Activated CD4-positive, alpha-beta memory T cell treated with anti-CD3 and anti-CD28 coated beads, Interleukin-2, amount 10 ng/mL, durations not matched to agents 7 days and 5 days (primary cell): Measurements from ENCODE around the gene CALHM2. TPM values are rescaled to one million over a fixed set of nuclear protein-coding genes. Genes with fewer than 3 reads are reported as not detected.
A peak's percentile ranks its signal among the peaks of the same experiment; 100 is the strongest.

Experiments
- CTCF ChIA-PET: fragments of 350-600 bp; sonication (Branson Sonifier 250); formaldehyde crosslinking; loops from one replicate; lab custom pipeline; 2021; ENCODE audit warnings: antibody characterized with exemption, inconsistent platforms; lab: Charles Lee
- POLR2A ChIA-PET: fragments of 350-600 bp; sonication (Branson Sonifier 250); formaldehyde crosslinking; loops from one replicate; lab custom pipeline; 2021; ENCODE audit warnings: antibody characterized with exemption; lab: Charles Lee
- DNase-seq: peaks from one replicate; pipeline ENCODE4 v3.0.0-alpha.2; 2020
- H3K27ac Mint-ChIP-seq: one replicate; pipeline ENCODE4 v1.8.0; 2021; ENCODE audit warnings: mild to moderate bottlenecking, mixed read lengths
- H3K27me3 Mint-ChIP-seq: one replicate; pipeline ENCODE4 v1.8.0; 2021; ENCODE audit warnings: mixed read lengths
- H3K36me3 Mint-ChIP-seq: one replicate; pipeline ENCODE4 v1.8.0; 2021; ENCODE audit warnings: low read depth, mixed read lengths
- H3K4me1 Mint-ChIP-seq: one replicate; pipeline ENCODE4 v1.8.0; 2021; ENCODE audit warnings: mixed read lengths
- H3K4me3 Mint-ChIP-seq: one replicate; pipeline ENCODE4 v1.8.0; 2021; ENCODE audit warnings: mild to moderate bottlenecking, mixed read lengths
- H3K9me3 Mint-ChIP-seq: one replicate; pipeline ENCODE4 v1.8.0; 2021; ENCODE audit warnings: mixed read lengths
- total RNA-seq, 2 experiments: library from RNA; stranded (reverse); gene quantifications; one replicate each; pipeline ENCODE4 v1.2.3, GENCODE V29; 2021

Gene CALHM2
- total RNA-seq, 2 experiments from 2014 or later = 135 to 138 TPM

- Mint-ChIP-seq H3K36me3 (peaks cover 15% of the 10 kb centered on the region), H3K27me3 (no peaks in the 10 kb centered on the region), H3K27ac (peak overlapping the region; percentile 51), H3K4me1 (peaks cover 70% of the 10 kb centered on the region), H3K9me3 (no peaks in the 10 kb centered on the region), H3K4me3 (no peak overlapping the region)
- POLR2A ChIA-PET = interaction anchor here (2.5 to 4.9 kb wide), 2 partner anchors 22 to 106 kb away, joined by 7 to 87 read pairs; partner anchors contain the start of genes CALHM2 and TAF5
- no peak for DNase-seq
- CTCF ChIA-PET = interaction anchor here (0.6 to 4.5 kb wide), 4 partner anchors 10 to 113 kb away, joined by 3 to 28 read pairs (median 8); partner anchors contain the start of gene CALHM2
These were observed 21.1 kb upstream of the CALHM2 start for GRCh38 chr10:103473261-103473671.

DNA sequence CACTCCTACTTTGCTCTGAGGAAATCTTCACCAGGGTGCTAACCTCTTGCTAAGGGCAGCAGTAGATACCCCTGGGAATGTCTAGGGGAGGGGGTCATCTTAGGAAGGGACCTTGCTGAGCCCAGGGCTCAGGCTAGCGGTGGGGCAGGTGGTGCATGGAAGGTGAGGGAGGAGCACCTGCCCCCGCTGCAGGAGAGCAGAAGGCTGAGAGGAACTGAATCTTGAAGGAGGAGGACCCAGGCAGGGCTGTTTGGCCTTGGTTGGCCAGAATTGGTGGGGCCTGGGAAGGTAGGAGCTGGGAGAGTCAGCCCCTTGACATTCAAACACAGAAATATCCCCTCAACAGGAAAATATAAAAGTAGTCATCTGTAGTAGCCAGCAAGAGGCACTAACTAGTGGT lies 19.8 kb upstream of the CALHM2 start:
- Mint-ChIP-seq H3K4me3 (peak overlapping the region; percentile 48), H3K27ac (peak overlapping the region; percentile 99), H3K9me3 (no peaks in the 10 kb centered on the region), H3K27me3 (no peaks in the 10 kb centered on the region), H3K4me1 (peaks cover 75% of the 10 kb centered on the region), H3K36me3 (peaks cover 17% of the 10 kb centered on the region)
- ChIA-PET CTCF (interaction anchor here (1.0 to 4.5 kb wide), 8 partner anchors 9 to 227 kb away, joined by 3 to 28 read pairs (median 4); partner anchors contain the start of gene CALHM2), POLR2A (interaction anchor here (0.8 to 4.9 kb wide), 8 partner anchors 9 to 104 kb away, joined by 3 to 87 read pairs (median 5); partner anchors contain the start of genes CALHM1, CALHM2 and TAF5)
- no peak for DNase-seq

- peak; percentile 92 for DNase-seq
- CTCF ChIA-PET = interaction anchor here (1.3 to 4.5 kb wide), 6 partner anchors 10 to 54 kb away, joined by 3 to 28 read pairs (median 7); partner anchors contain the start of gene CALHM2
- Mint-ChIP-seq H3K4me1 (peaks cover 76% of the 10 kb centered on the region), H3K9me3 (no peaks in the 10 kb centered on the region), H3K27me3 (no peaks in the 10 kb centered on the region), H3K36me3 (peaks cover 17% of the 10 kb centered on the region), H3K4me3 (peak overlapping the region; percentile 66), H3K27ac (peak overlapping the region; percentile 99)
- POLR2A ChIA-PET = interaction anchor here (0.7 to 4.9 kb wide), 8 partner anchors 8 to 103 kb away, joined by 3 to 87 read pairs (median 5); partner anchors contain the start of genes CALHM1, CALHM2 and TAF5
These were observed 18.8 kb upstream of the CALHM2 start for GRCh38 chr10:103470761-103471653.

GRCh38 chr10:103469201-103469600 lies 17.0 kb upstream of the CALHM2 start:
- H3K9me3 Mint-ChIP-seq = no peaks in the 10 kb centered on the region
- POLR2A ChIA-PET = interaction anchor here (0.9 to 4.9 kb wide), 4 partner anchors 9 to 18 kb away, joined by 3 to 87 read pairs (median 4); partner anchors contain the start of genes CALHM1 and CALHM2
- H3K27me3 Mint-ChIP-seq = peaks cover 4% of the 10 kb centered on the region
- peaks cover 17% of the 10 kb centered on the region for H3K36me3 Mint-ChIP-seq
- peaks cover 71% of the 10 kb centered on the region for H3K4me1 Mint-ChIP-seq
- H3K27ac Mint-ChIP-seq = peak overlapping the region; percentile 1
- CTCF ChIA-PET = interaction anchor here (1.0 to 4.5 kb wide), 3 partner anchors 10 to 17 kb away, joined by 3 to 28 read pairs (median 3); partner anchors contain the start of genes CALHM1 and CALHM2
- H3K4me3 Mint-ChIP-seq = no peak overlapping the region
- no peak for DNase-seq

GRCh38 chr10:103467406-103467805 lies 15.2 kb upstream of the CALHM2 start:
- Mint-ChIP-seq H3K27me3 (peaks cover 14% of the 10 kb centered on the region), H3K4me1 (peaks cover 58% of the 10 kb centered on the region), H3K9me3 (no peaks in the 10 kb centered on the region), H3K36me3 (peaks cover 17% of the 10 kb centered on the region), H3K27ac (peak overlapping the region; percentile 9), H3K4me3 (no peak overlapping the region)
- no peak for DNase-seq
- CTCF ChIA-PET = no interaction called here
- POLR2A ChIA-PET = no interaction called here

DNA sequence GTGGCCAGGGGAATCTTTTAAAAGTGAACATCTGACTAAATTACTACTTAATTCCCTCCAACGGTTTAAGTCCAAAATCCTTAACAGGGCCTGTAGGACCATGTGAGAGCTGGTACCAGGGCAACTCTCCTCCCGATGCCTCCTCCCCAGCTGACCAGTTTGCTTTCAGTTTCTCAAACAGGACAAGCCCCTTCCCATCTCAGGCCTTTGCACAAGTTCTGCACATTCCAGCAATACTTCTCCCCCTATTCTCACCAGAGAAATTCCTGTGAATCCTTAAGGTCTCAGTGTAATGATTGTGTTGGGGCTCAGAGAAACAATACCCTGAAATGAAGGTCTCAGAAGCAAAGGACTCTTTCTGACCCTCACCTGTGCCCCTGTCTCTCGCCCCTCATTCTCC lies 14.6 kb upstream of the CALHM2 start:
- no peak for DNase-seq
- CTCF ChIA-PET = interaction anchor here (1.3 kb wide), 1 partner anchor 12 kb away, joined by 4 read pairs; no protein-coding TSS in a partner anchor
- Mint-ChIP-seq H3K4me3 (no peak overlapping the region), H3K36me3 (peaks cover 17% of the 10 kb centered on the region), H3K4me1 (peaks cover 51% of the 10 kb centered on the region), H3K27me3 (peaks cover 14% of the 10 kb centered on the region), H3K9me3 (no peaks in the 10 kb centered on the region), H3K27ac (no peak overlapping the region)
- POLR2A ChIA-PET = interaction anchor here (1.6 kb wide), 1 partner anchor 15 kb away, joined by 6 read pairs; the partner anchor contains the start of gene CALHM2

GRCh38 chr10:103465411-103466179 lies 13.4 kb upstream of the CALHM2 start:
- ChIA-PET POLR2A (interaction anchor here (0.7 to 1.6 kb wide), 5 partner anchors 10 to 27 kb away, joined by 3 to 6 read pairs (median 3); partner anchors contain the start of gene CALHM2), CTCF (interaction anchor here (0.5 to 1.3 kb wide), 5 partner anchors 9 to 112 kb away, joined by 3 to 4 read pairs (median 3); no protein-coding TSS in a partner anchor)
- Mint-ChIP-seq H3K27ac (no peak overlapping the region), H3K9me3 (no peaks in the 10 kb centered on the region), H3K27me3 (peaks cover 14% of the 10 kb centered on the region), H3K4me3 (no peak overlapping the region), H3K36me3 (peaks cover 12% of the 10 kb centered on the region), H3K4me1 (peaks cover 41% of the 10 kb centered on the region)
- no peak for DNase-seq

DNA sequence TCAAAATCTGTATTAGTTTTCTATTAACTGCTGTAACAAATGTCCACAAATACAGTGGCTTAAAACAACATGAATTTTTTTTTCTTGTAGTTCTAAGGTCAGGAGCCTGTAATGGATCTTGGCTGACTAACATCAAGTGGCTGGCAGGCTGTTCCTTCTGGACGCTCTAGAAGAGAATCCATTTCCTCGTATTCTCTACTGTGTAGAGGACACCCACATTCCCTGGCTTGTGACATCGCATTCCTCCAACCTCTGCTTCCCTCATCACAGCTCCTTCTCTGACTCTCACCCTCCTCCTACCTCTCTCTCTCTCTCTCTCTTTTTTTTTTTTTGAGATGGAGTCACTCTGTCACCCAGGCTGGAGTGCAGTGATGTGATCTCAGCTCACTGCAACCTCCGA lies 11.3 kb upstream of the CALHM2 start:
- H3K4me1 Mint-ChIP-seq = peaks cover 41% of the 10 kb centered on the region
- peaks cover 4% of the 10 kb centered on the region for H3K36me3 Mint-ChIP-seq
- H3K4me3 Mint-ChIP-seq = no peak overlapping the region
- H3K27ac Mint-ChIP-seq = no peak overlapping the region
- no peaks in the 10 kb centered on the region for H3K9me3 Mint-ChIP-seq
- DNase-seq = no peak
- ChIA-PET CTCF (interaction anchor here (0.6 to 1.4 kb wide), 3 partner anchors 12 to 567 kb away, joined by 3 to 7 read pairs (median 4); partner anchors contain the start of gene CALHM2), POLR2A (interaction anchor here (1.9 to 2.5 kb wide), 2 partner anchors 9 to 12 kb away, joined by 5 to 11 read pairs; partner anchors contain the start of gene CALHM2)
- H3K27me3 Mint-ChIP-seq = peaks cover 14% of the 10 kb centered on the region

GRCh38 chr10:103459615-103460014 lies 7.4 kb upstream of the CALHM2 start:
- peak overlapping the region; percentile 71 for H3K27ac Mint-ChIP-seq
- no peaks in the 10 kb centered on the region for H3K36me3 Mint-ChIP-seq
- ChIA-PET POLR2A (interaction anchor here (0.9 to 2.3 kb wide), 4 partner anchors 8 to 16 kb away, joined by 3 to 14 read pairs (median 4); no protein-coding TSS in a partner anchor), CTCF (interaction anchor here (1.6 kb wide), 1 partner anchor 23 kb away, joined by 5 read pairs; no protein-coding TSS in a partner anchor)
- H3K4me1 Mint-ChIP-seq = peaks cover 29% of the 10 kb centered on the region
- H3K9me3 Mint-ChIP-seq = no peaks in the 10 kb centered on the region
- no peak overlapping the region for H3K4me3 Mint-ChIP-seq
- no peak for DNase-seq
- peaks cover 14% of the 10 kb centered on the region for H3K27me3 Mint-ChIP-seq

GRCh38 chr10:103458720-103459119 lies 6.5 kb upstream of the CALHM2 start, which contains the start of gene CALHM1:
Gene CALHM1, minus strand, starts transcription at chr10:103458900. Its CDS starts 149 bp downstream, at chr10:103458751.
- peaks cover 9% of the 10 kb centered on the region for H3K27me3 Mint-ChIP-seq
- peaks cover 36% of the 10 kb centered on the region for H3K4me1 Mint-ChIP-seq
- H3K4me3 Mint-ChIP-seq = peak within 1 kb of the TSS; percentile 21
- no peaks in the 10 kb centered on the region for H3K9me3 Mint-ChIP-seq
- POLR2A ChIA-PET = interaction anchor here (1.6 to 2.3 kb wide), 2 partner anchors 10 to 13 kb away, joined by 6 to 14 read pairs; no protein-coding TSS in a partner anchor
- peak within 1 kb of the TSS; percentile 71 for H3K27ac Mint-ChIP-seq
- peak; percentile 42 for DNase-seq
- no peaks in the 10 kb centered on the region for H3K36me3 Mint-ChIP-seq
- CTCF ChIA-PET = interaction anchor here (1.2 to 1.6 kb wide), 2 partner anchors 11 to 24 kb away, joined by 3 to 5 read pairs; no protein-coding TSS in a partner anchor

- H3K9me3 Mint-ChIP-seq = no peaks in the 10 kb centered on the region
- DNase-seq = no peak
- H3K4me3 Mint-ChIP-seq = no peak overlapping the region
- H3K27me3 Mint-ChIP-seq = peaks cover 3% of the 10 kb centered on the region
- H3K4me1 Mint-ChIP-seq = peaks cover 42% of the 10 kb centered on the region
- peaks cover 3% of the 10 kb centered on the region for H3K36me3 Mint-ChIP-seq
- POLR2A ChIA-PET = interaction anchor here (1.6 to 2.3 kb wide), 2 partner anchors 11 to 13 kb away, joined by 6 to 14 read pairs; no protein-coding TSS in a partner anchor
- CTCF ChIA-PET = interaction anchor here (1.2 kb wide), 1 partner anchor 12 kb away, joined by 3 read pairs; no protein-coding TSS in a partner anchor
- H3K27ac Mint-ChIP-seq = no peak overlapping the region
These were observed 5.9 kb upstream of the CALHM2 start for GRCh38 chr10:103457896-103458583.
